ENCODE measurements around the gene FRMD7. TPM values are rescaled to one million over a fixed set of nuclear protein-coding genes. Genes with fewer than 3 reads are reported as not detected.

FRMD7 gene
- under 0.01 TPM in 1 of 2 replicates, not detected in the other for total RNA-seq (ENCODE audit: low replicate concordance)

GRCh38 chrX:132127743-132128142 lies at the start of gene FRMD7:
TSS of gene FRMD7 (minus strand) at chrX:132128020. CDS start at chrX:132127844, 176 bp downstream.

Other genes starting within 250 kb of the FRMD7 start
- gene STK26, start 104.7 kb downstream of the FRMD7 start, total RNA-seq (ENCODE audit: low replicate concordance) = 1.1 and 1.4 TPM in 2 replicates
- gene RAP2C, start 91.4 kb upstream of the FRMD7 start, total RNA-seq (ENCODE audit: low replicate concordance) = 6.1 and 14.1 TPM in 2 replicates

Data from smooth muscle cell of the coronary artery (primary cell).